Fibroblast of lung (primary cell): ENCODE results near the gene DRAP1.

Source experiments
- EZH2 ChIP-seq: IDR thresholded peaks from 2 replicates; pipeline ENCODE4 v1.5.1; 2012; ENCODE audit warnings: low read length, control low read depth, mild to moderate bottlenecking; ENCODE audit errors: missing control alignments
- TF ChIP-seq, protein P1 (sequence below), 2 donors: IDR thresholded peaks in 1 of 2; conservative IDR thresholded peaks in 1 of 2; 1 replicate in 1 of 2; 2 replicates in 1 of 2; pipeline ENCODE4 v1.5.1; 2011 to 2012; ENCODE audit warnings: low read length in 2 of 2, control low read depth in 1 of 2, inconsistent platforms in 1 of 2, low read depth in 1 of 2, mild to moderate bottlenecking in 1 of 2

DNA sequence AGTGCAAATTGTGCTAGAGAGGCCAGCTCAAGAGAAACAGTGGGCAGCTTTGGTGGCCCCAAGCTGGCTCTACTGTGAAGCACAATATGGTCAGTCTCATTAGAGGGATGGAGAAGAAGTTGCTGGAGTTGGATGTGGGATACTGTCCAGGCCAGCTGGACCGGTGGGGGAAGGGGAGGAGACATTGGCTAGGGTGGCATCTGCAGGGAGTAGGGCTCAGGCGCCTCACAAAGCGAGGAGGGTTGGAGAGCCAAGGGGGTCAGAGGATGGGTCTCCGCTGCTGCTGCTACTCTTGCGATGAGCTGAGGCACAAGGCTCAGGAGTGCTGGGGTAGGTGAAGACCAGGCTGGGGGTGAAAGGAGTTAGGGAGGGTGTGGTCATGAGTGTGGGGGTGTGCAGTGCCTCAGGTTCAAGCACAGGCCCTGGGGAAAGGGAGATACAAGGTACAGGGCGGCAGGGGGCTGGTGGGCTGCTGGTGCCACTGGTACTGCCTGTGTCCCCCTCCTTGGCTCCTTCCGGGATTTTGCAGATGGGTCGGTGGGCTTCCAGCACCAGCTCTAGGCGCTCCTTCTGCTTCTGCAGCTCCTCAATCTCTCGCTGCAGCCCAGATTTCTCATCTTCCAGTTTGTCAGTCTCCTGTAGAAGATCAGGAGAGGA is 26.4 kb upstream of the DRAP1 start:
- TF ChIP-seq, protein P1, sequence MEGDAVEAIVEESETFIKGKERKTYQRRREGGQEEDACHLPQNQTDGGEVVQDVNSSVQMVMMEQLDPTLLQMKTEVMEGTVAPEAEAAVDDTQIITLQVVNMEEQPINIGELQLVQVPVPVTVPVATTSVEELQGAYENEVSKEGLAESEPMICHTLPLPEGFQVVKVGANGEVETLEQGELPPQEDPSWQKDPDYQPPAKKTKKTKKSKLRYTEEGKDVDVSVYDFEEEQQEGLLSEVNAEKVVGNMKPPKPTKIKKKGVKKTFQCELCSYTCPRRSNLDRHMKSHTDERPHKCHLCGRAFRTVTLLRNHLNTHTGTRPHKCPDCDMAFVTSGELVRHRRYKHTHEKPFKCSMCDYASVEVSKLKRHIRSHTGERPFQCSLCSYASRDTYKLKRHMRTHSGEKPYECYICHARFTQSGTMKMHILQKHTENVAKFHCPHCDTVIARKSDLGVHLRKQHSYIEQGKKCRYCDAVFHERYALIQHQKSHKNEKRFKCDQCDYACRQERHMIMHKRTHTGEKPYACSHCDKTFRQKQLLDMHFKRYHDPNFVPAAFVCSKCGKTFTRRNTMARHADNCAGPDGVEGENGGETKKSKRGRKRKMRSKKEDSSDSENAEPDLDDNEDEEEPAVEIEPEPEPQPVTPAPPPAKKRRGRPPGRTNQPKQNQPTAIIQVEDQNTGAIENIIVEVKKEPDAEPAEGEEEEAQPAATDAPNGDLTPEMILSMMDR (conservative IDR thresholded peaks at IDR 0.05 in 1 of 2, IDR thresholded peaks at IDR 0.05 in 1 of 2; ENCODE audit: low read depth in 1 of 2, low read length in 2 of 2), result no peak
- TF ChIP-seq EZH2, result no peak
